Measurements from ENCODE around the gene FOXO6.
A peak's percentile ranks its signal among the peaks of the same experiment; 100 is the strongest.

FOXO6 gene

DNA sequence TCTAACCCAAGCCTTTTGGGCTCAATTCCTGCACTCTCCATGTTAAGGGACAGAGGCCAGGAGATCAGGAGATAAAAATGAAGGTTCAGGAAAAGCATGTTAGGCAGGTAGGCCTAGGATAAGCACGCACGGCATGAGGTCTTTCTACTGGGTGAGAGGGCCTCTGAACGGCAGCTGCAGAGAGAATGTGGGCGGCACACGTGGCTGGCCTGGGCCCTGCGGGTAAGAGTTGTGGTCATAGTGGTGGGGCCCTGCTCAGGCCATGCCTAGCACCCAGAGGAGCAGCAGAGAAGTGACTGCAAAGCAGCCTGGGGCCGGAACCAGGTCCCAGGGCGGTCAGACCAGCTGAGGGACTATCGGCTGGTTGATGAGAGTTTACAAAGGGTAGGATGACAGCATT is 7.5 kb upstream of the FOXO6 start:
- DNase-seq = no peak

DNA sequence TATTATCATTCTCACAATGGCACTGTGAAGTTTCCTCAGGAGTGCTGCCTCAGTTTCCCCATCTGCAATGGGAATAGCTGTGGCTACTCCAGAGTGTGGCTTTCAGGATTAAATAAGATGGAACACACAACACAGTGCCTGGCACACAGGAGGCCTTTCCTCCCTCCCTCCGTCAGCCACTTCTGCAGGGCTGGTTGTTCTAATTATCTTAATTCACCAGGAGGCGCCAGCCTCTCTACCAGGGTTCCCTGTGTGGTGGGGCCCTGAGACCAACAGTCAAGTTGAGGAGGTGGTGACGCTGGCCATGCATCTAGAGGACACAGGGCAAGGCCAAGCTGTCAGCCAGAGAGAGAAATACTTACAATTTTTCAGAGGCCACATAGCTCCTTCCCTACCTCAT is 6.3 kb upstream of the FOXO6 start:
- no peak for DNase-seq

DNA sequence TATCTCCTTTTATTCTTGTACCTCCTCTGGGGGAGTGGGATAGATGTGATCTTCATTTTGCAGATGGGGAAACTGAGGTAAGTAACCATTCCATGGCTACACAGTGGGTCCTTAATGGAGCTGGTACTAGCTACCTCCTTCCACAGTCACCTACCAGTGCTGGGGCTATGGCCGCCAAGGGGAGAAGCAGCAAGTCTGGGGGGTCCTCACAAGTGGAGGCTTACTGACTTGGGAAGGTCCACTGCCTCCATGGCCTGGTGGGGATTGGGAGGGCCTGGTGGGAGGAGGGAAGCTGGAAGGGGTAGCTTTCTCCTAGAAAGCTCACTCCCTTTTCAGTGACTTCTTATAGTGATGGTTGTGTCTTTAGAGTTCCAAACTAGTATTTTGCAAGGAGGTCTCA is 5.9 kb upstream of the FOXO6 start:
- DNase-seq = no peak

DNA sequence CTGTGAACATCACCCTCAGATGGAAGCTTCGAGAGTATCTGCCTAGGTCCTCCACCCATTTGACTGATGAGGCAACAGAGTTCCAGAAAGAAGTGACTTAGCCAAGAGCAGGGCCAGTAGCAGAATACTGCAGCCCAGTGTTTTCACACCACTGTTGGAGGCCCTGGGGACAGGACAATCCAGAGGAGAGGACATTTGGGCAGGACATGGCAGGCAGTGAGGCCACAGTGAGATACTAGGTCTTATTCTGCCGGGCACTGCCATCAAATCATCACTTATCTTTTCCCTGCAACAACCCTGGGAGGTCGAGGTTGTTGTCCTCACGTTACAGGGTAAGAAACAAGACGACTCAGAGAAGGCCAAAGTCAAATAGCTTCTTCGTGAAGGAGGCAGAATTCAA is 5.5 kb upstream of the FOXO6 start:
- no peak for DNase-seq

DNA sequence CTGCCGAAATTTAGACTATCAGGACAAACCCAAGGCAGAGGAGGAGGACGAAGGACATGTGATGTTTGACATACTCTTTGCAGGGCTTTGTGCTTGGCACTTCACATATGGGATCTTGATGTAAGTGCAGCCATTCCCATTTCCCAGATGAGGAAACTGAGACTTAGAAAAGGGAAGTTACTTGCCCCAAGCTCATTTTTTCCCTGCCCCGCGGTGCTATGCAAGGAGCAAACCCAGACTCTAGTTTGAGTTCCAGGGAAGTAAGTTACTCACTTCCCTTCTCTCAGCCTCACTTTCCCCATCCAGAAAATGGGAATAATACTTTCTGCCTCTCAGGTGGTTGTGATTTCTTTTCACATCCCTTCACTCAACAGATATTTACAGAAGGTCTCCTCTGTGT is 4.5 kb upstream of the FOXO6 start:
- DNase-seq = no peak

DNA sequence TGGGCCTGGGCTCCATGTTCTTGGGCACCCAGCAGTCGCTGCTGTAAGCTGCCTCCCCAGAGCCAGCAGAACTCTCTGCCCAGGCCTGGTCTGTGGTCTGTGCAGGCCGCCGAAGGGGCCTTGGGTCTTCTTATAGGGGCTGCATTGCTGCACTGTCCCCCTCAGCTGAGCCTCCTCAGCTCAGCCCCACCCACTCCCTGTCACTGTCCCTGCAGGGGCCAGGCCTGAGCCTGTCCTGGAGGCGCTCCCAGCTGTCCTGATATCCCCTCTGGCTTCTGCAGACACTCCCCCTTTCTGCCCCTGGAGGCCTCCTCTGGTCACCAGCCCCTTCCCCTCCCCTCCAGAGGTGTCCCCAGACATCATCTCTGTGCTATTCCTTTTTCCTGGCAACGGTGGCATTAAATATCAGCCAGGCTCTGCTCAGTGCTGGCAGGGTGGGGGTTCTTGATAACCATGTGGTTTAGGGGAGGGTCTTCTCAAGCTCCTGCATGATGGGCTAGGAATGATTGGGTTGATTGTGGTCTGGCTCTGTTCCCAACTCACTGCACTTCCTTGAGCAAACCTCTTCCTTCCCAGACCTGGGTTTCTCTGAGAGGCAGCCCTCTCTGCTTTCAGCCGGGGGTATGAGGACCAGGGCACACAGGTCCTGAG is 3.7 kb upstream of the FOXO6 start:
- DNase-seq = peak; percentile 64

DNA sequence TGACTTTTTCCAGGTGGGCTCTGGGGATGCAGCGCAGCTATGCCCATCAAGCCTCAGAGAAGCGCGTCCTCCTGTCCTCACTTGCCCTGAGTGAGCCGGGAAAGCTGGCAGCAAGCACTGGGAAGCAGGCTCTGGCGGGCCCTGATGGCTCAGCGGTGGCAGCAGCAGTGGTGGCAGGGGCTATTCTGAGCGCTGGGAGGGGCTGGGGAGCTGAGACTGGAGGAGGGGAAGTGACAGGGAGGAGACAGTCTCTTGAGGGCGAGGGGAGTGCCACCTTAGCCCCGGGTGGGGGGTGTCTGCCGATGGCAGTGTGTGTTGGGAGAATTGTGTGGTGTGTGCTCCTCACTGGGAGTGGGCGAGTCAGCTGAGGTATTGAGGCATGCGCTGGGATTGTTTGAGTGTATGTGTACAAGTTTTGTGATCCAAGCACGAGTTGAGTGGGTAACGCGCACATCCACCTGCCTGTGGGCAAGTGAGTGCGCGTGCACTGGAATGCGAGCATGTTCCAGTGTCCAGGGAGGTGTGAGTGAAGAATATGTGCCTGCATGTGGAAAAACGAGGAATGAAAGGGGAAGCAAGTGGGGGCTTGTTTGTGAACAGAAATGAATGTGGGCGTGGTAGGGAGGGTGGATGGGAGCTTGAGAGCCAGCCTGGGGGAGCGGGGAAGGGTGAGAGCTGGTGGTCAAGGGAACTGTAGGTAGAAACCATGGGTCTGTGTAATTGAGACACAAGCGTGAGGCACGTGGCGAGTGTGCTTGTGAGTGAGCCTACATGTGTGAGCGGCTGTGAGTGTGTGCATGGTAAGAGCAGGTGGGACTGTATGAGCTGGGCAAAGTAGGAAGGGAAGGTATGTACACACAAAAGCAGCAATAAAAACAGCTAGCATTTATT is 2.9 kb upstream of the FOXO6 start:
- DNase-seq = peak; percentile 53

DNA sequence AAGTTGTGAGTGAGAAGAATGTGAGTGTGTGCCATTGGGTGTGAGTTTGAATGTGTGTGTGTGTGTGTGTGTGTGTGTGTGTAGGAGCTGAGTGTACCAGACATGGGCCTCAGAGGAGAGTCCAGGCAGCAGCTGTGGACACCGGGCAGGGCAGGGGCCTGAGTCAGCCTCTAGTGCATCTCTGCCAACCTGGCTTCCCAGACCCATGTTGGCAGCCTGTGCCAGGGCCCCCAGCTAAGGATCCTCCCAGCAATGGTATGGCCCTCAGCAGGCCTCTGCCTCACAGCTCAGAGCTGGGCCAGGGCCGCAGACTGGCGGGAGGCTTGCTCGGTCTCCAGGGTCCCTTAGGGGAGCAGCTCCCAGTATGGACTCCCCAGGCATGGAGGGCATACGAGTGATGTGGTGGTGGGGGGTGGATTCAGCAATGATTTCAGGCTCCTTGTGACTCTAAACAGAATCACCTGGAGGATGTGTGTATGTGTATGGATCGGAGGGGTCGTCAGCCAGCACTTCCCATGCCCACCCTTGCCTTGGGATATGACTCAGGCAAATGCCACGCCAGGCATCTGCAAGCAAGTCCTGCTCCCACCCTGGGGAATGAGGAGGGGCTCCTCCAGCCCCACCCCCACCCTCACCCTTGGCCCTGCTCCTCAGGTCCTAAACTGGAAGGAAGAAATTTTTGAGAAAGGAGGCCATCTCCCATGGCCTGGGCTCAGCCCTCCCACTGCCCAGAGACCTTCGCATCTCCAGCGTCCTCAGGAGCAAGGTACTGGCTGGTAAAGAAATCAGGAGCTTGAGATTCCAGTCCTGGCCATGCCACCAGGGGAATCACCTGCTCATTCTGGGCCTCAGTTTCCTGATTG is 1.8 kb upstream of the FOXO6 start:
- DNase-seq = no peak

DNA sequence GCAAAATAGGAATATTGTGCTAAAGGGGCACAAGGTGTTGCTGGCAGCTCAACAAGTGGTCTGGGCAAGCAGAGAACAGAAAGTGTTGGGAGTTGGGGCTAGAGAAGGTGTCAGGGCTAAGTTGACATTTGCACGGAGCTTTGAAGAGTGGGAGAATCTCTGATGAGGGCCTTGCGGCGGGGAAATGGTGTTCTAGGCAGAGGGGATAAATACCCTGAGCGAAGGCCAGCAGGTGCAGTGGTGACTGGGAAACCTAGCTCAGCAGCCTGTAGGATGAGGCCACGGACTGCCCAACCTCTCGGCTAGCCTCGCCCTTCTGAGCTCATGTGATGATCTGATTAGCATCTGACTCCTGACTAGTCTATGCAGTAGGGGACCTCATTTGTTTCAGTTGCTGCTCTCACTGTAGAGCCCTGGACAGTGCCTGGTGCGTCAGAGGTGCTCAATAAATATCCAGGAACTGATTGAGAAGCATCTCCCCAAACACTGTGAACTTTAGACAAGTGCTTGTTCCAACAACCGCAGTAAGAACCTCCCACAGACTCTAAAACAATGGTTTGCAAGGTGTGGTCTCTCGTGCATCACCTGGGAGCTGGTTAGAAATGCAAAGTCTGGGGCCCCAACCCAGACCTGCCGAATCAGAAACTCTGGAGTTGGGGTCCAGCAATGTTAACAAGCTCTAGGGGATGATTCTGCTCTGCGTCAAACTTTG is 1.0 kb upstream of the FOXO6 start:
- peak; percentile 94 for DNase-seq

DNA sequence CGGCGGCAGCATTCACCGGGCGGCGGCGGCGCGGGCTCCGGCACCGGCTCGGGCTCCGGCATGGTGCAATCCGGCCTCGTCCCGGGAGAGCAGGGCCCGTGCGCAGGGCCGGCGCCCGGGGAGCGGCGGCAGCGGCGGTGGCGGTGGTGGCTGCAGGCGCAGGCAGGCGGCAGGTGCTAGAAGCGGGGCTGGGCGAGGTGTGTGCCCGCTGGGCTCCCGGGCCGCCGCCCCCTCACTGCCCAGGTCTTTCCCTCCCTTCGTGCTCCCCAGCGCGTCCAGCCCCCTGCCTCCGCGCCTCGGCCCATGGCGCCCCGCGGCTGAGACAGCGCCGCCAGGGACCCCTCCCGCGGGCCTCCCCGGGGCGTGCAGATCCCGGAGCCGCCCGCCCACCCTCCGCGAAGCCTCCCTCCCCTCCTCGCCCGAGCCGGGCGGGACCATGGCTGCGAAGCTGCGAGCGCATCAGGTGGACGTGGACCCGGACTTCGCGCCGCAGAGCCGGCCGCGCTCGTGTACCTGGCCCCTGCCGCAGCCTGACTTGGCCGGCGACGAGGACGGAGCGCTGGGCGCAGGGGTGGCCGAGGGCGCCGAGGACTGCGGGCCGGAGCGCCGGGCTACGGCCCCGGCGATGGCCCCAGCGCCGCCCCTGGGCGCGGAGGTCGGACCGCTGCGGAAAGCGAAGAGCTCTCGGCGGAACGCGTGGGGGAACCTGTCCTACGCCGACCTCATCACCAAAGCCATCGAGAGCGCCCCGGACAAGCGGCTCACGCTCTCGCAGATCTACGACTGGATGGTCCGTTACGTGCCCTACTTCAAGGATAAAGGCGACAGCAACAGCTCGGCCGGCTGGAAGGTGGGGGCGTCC is 492 bp downstream of the FOXO6 start:
- peak; percentile 67 for DNase-seq

DNA sequence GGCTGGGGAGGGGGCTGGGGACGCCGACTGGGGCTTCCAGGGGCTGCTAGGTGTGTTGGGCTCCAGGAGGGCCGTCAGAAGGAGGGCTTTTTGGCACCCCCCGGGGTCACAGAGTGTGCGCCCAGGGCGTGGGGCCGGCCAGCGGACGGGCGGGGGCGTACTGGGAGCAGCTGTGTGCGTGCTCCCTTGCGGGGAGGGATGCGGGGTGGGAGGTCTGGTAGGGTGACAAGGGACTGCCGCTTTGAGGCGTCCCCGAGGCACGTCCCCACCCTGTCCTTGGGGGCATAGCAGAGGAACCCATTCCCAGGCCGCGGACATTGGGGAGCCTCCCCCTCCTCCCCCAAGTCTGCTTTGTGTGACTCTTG is 1.1 kb downstream of the FOXO6 start:
- DNase-seq = peak; percentile 56

DNA sequence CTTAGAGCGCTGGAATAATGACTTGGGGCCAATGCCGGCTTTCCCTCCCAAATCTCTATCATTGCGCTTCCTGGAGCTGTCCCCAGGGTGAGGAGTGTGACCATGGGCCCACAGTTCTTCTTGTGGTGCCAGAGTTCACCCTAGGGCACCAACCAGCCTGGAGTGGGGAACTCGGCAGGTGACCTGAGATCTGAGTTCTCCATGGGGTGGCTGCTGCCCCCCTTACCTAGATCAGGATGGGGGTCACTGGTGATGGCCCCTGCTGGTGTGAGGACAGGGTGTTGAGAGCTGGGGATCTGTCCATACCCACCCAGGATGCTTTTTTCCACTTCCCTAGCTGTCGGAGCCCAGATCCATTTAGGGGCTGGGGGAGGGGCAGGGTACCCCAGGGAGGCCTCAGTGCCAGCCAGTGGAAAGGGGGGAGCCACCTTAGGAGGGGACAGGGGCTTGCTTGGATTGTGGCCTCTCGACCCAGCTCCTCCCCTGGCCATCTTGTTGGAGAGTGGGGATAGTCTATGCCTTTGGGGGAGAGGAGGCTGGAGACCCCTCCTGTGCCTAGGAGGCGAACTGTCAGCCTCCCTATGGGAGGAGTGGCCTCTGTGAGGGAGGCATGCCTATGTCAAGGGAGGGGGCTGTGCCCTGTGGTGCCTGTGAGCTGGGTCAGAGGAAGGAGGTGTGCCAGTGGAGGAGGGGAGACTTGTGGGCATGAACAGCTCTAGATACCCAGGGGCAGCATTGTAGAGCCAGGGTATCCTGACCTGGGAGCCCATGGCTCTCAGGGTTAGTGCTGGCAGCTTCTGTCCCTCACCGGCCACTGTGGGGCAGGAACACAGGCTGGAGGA is 1.7 kb downstream of the FOXO6 start:
- DNase-seq = peak; percentile 40

DNA sequence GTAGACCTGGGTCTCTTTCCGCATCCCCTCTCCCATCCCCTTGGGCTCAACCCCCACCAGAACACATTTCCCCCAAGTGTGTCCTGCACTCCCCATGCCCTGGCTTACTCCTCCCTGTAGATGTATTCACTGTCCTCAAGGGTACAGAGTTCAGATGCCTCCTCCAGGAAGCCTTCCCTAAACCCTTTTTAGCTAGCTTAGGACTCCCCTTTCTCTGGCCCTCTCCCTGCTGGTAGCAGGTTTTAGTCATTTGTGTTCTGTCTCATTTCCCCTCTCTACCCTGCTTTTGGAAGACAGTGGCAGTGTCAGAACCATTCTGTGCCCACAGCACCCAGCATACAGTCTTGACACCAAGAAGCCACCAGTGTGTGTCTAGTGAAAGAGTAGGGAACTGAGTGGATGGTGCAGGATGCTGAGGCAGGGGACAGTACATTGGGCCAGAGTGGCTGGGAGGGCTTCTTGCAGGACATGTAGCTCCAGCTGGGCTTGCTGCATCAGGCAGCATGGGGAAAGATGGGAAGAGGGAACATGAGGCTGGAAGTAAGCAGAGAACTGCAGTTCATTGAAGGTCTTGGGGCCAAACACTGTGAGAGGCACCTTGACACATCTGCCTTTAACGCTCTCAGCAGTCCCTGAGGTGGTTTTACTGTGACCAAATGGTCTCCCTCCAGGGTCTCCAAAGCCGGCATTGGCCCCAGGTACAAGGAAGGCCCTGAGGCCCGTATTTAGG is 2.5 kb downstream of the FOXO6 start:
- no peak for DNase-seq

DNA sequence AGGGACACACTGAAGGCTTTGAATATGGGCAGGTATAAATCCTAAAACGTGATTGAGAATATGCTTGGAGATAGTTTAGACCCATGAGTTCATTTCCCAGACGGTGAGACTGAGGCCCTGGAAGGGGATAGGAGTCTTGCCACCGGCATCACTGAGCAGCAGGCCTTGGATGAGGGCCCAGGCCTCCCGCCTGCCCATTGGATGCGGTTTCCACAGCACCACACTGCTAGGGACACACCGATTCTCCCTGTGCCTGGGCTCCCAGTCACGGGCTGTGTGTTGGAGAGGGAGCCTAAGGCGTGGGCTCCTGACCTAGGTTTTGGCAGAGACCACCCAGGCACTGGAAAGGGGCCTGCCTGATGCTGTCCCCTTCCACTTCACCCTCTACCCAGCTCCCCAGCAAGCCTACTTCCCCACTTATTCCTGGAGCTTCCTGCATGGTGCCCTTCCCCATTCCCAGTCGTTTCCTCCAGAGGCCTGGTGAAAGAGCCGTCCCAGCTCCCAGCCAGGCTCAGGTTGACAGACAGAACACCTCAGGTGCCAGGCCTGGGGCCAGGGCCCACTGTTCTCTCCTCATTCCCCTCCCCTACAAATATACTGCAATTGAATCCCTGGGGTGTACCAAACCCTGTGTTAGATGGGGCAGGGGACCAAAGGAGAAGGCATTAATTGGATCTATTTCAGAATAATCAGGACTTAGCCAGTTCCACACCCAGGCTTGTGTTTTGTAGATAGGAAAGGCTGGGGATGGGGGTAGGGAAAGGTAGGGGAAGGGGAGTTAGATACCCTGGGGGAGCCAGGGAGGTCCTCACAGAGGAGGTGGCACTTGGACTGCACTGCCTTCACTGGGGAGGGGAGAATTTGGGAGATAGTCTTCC is 3.4 kb downstream of the FOXO6 start:
- DNase-seq = peak; percentile 84

DNA sequence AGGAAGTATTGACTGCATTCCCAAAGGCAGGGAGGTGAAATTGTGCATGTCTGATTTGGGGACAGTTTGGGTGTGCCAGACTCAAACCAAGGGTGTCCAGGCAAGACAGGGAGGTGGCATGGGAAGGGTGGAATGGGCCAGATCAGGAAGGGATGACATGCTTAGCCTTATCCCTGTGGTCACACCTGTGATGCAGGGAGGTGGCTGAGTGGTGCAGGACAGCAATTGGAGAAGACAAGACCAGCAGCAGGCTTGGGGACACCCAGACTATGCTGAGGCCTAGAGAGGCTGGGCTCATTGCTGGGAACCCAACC is 4.0 kb downstream of the FOXO6 start:
- DNase-seq = peak; percentile 58

DNA sequence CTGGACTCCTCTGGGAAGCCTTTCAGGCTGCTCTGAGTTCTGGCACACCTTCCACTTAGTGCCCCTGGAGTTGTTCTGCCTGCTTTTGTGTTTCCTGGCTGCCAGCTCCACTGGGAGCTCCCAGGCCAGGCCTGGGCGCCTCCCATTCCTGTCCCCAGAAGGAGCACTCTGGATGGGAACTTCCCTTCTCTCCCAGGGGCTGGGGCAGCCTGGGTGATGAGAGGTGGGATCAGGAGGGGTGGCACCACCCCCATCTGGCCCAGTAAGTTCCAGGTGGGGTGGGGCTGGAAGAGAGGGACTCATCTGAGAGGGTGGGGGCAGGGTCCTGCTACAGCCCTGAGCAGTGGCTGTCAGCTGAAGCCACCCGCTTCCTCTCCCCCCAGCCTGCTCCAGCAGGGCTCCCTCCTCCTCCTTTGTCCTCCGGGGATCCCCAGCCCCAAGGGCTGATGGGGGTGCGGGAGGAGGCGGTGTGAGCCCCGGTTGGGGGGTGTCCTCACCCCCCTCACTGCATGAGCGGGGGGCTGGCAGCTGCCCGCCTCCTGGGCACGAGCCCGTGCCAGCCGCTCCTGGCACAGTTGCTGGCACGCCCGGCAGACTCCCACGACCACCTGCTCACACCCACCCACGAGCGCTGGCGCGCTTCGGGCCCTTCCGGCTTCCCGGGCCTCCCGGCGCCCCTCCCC is 4.7 kb downstream of the FOXO6 start:
- peak; percentile 88 for DNase-seq

DNA sequence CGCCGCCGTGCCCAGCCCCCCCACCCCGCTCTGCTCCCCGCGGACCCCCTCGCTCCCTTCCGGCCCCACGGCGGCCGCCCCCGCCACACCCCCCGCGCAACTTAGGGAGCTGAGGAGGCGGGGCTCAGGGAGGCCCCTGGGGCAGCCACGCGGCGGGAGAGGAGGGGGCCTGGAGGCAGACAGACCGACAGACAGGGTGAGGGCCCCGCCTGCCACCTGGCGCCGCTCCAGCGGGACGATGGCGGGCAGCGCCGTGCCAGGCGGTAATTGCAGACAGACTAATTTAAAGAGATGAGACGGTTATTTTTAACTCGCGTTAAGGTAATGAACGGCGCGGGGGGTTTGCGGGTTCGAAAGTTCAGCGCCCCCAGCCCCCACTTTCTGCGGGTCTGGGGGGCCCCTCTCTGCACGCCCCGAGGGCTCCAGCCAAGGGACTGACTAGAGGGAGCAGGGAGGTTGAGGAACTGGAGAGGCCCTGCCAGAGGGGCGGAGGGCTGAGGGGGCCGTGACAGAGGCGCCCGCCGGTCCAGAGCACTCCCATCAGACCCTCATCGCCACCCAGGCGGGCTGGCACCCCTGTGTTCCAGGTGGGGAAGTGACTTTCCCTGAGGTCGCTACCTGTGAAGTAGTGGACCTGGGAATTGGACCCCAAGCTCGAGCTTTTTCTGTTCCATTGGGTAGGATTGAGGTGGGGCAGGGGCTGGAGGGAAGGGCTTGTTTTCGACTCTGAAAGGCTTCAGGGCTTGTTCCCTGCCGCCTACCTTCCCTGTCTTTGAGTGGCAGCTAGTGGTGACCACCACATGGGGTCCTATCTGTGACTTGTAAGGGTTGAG is 5.4 kb downstream of the FOXO6 start:
- peak; percentile 73 for DNase-seq

DNA sequence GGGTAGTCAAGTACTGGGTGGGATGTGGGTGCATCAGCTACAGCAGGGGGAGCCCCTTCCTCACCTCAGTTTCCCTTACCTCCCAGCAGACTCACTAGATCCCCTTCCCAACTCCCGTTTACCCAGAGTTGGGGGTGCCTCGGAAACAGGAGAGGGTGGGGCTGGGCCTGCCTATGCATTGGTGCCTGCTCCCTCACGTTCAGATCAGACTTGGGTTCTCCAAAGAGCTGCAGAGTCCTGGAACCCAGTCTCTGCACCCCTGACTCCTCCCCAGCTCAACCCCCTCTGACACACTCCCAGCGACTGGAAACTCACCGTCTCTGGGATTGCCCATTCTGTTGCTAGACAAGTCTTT is 6.0 kb downstream of the FOXO6 start:
- no peak for DNase-seq

All from NCI-H82 (cell line).